ENCODE data around the gene TBCE. TPM values are rescaled to one million over a fixed set of nuclear protein-coding genes. Genes with fewer than 3 reads are reported as not detected.

Gene TBCE
- total RNA-seq, 4 donors from 2014 or later, result 19.3 to 33.9 (median 26.8) TPM

DNA sequence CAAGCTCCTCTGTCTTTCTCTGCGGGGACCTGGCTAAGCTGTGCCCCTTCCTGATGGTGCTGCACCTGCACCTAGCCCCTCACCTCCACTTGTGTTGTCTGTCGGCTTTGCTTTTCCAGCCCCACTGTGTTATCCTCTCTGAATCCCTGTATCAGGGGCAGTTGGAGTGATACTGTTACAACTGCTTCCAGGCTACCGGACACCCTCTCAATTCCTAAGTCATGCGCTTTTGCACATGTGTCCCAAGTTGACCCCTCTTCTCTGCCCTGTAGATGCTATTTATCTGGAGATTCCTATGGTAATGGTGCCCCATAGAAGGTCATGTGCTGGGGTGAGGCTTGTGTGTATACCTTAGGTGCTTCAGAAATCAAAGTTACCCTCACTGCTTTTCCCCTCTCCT lies 58.9 kb downstream of the TBCE start:
- Histone ChIP-seq H3K4me3 (no peak overlapping the region), H3K4me1 (no peaks in the 10 kb centered on the region), H3K27ac (no peak overlapping the region), H3K27me3 (no peaks in the 10 kb centered on the region), H3K9me3 (no peaks in the 10 kb centered on the region), H3K36me3 (peaks cover 0 to 3% (median 0%) of the 10 kb centered on the region in 3 donors)
- WGBS, 2 donors, result 95 to 96% methylated on average over 4 of the region's 4 CpGs
- no peak for DNase-seq (ENCODE audit: low spot score in 2 of 2)
- no peak for TF ChIP-seq POLR2A (IDR thresholded peaks at IDR 0.05)
- TF ChIP-seq, protein P1, sequence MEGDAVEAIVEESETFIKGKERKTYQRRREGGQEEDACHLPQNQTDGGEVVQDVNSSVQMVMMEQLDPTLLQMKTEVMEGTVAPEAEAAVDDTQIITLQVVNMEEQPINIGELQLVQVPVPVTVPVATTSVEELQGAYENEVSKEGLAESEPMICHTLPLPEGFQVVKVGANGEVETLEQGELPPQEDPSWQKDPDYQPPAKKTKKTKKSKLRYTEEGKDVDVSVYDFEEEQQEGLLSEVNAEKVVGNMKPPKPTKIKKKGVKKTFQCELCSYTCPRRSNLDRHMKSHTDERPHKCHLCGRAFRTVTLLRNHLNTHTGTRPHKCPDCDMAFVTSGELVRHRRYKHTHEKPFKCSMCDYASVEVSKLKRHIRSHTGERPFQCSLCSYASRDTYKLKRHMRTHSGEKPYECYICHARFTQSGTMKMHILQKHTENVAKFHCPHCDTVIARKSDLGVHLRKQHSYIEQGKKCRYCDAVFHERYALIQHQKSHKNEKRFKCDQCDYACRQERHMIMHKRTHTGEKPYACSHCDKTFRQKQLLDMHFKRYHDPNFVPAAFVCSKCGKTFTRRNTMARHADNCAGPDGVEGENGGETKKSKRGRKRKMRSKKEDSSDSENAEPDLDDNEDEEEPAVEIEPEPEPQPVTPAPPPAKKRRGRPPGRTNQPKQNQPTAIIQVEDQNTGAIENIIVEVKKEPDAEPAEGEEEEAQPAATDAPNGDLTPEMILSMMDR (IDR thresholded peaks at IDR 0.05), result no peak
- no peak for TF ChIP-seq EP300 (IDR thresholded peaks at IDR 0.05)

DNA sequence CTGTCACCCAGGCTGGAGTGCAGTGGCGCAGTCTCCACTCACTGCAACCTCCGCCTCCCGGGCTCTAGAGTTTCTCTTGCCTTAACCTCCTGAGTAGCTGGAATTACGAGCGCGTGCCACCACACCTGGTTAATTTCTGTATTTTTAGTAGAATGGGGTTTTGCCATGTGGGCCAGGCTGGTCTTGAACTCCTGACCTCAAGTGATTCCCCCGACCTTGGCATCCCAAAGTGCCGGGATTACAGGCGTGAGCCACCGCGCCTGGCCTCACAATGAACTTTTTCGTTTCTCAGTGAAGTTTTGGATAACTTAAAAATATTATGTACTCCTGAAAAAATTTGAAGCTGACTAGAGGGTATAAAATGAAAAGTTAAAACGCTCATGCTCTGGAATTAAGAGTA lies 59.5 kb downstream of the TBCE start:
- Histone ChIP-seq H3K27ac (no peak overlapping the region), H3K36me3 (peaks cover 0 to 3% (median 0%) of the 10 kb centered on the region in 3 donors), H3K4me1 (no peaks in the 10 kb centered on the region), H3K27me3 (no peaks in the 10 kb centered on the region), H3K9me3 (no peaks in the 10 kb centered on the region), H3K4me3 (no peak overlapping the region)
- DNase-seq (ENCODE audit: low spot score in 2 of 2), result no peak
- TF ChIP-seq EP300 (IDR thresholded peaks at IDR 0.05), result no peak
- no peak for TF ChIP-seq POLR2A (IDR thresholded peaks at IDR 0.05)
- TF ChIP-seq, protein P1 (IDR thresholded peaks at IDR 0.05), result no peak
- WGBS, 2 donors, result 90 to 91% methylated on average over 13 of the region's 13 CpGs

DNA sequence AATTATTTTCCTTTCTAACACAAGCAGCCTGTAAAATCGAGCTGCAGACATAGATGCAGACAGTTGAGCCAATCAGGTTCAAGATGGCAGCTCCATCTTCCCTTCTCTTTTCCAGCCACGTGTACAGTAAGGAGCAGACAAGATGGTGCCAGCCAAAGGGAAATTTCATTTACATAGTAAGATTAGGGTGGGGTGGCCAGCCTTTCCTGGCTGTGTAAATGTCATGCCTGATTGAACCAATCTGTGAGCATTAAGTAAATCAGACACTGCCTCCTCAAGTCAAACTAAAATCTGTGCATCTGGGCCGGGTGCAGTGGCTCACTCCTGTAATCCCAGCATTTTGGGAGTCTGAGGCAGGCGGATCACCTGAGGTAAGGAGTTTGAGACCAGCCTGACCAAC lies 60.2 kb downstream of the TBCE start:
- H3K4me3 ChIP-seq, result no peak overlapping the region
- no peaks in the 10 kb centered on the region for H3K9me3 ChIP-seq
- TF ChIP-seq, protein P1 (IDR thresholded peaks at IDR 0.05), result no peak
- TF ChIP-seq EP300 (IDR thresholded peaks at IDR 0.05) (no peak), POLR2A (IDR thresholded peaks at IDR 0.05) (no peak)
- H3K27ac ChIP-seq, result no peak overlapping the region
- H3K4me1 ChIP-seq, result no peaks in the 10 kb centered on the region
- H3K36me3 ChIP-seq, result peaks cover 0 to 10% (median 0%) of the 10 kb centered on the region in 3 donors
- DNase-seq (ENCODE audit: low spot score in 2 of 2), result no peak
- WGBS, 2 donors, result 86% methylated on average over 4 of the region's 4 CpGs
- no peaks in the 10 kb centered on the region for H3K27me3 ChIP-seq

DNA sequence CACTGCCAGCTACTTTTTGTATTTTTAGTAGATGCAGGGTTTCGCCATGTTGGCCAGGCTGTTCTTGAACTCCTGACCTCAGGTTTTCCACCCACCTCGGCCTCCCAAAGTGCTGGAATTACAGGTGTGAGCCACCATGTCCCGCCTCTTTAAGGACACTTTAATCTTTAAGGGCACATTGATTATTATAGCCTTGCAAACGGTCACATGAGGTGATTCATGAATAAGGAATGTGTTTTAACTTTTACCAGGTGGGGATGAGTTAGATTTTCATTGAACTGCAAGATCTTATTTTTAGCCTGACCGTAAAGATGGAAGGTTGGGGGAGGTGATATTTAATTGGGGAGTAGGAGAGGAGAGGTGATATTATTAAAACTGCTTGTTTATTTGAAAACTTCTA lies 61.9 kb downstream of the TBCE start:
- H3K36me3 ChIP-seq, result peaks cover 0 to 24% (median 0%) of the 10 kb centered on the region in 3 donors
- TF ChIP-seq, protein P1 (IDR thresholded peaks at IDR 0.05), result no peak
- TF ChIP-seq POLR2A (IDR thresholded peaks at IDR 0.05) (no peak), EP300 (IDR thresholded peaks at IDR 0.05) (no peak)
- H3K27ac ChIP-seq, result no peak overlapping the region
- DNase-seq (ENCODE audit: low spot score in 2 of 2), result no peak
- WGBS, 2 donors, result 87 to 88% methylated on average over 5 of the region's 5 CpGs
- no peaks in the 10 kb centered on the region for H3K9me3 ChIP-seq
- H3K4me3 ChIP-seq, result no peak overlapping the region
- no peaks in the 10 kb centered on the region for H3K27me3 ChIP-seq
- no peaks in the 10 kb centered on the region for H3K4me1 ChIP-seq

DNA sequence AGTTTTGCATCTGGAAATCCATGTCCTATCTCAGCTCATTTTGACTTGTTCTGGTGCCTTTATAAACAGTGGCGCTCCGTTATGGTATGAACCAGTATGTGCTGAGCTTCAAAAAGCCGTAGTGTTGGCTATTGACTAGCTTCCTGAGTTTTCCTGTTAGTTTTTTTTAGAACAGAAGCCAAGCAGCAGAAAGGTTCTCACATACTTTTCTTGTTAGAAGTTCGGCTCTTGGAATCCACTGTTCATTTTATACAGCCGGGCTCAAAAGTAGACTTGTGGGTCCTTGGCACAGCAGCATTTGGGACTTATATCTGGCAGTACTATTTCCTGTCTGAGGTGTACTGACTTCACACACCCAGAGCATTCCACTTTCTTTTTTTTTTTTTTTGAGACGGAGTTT lies 63.8 kb downstream of the TBCE start:
- H3K36me3 ChIP-seq, result peaks cover 0 to 40% (median 0%) of the 10 kb centered on the region in 3 donors
- no peaks in the 10 kb centered on the region for H3K4me1 ChIP-seq
- no peak for DNase-seq (ENCODE audit: low spot score in 2 of 2)
- 75 to 81% methylated on average over 6 of the region's 6 CpGs for WGBS, 2 donors
- H3K27ac ChIP-seq, result no peak overlapping the region
- no peaks in the 10 kb centered on the region for H3K27me3 ChIP-seq
- TF ChIP-seq, protein P1 (IDR thresholded peaks at IDR 0.05), result no peak
- TF ChIP-seq EP300 (IDR thresholded peaks at IDR 0.05), result no peak
- TF ChIP-seq POLR2A (IDR thresholded peaks at IDR 0.05), result no peak
- no peaks in the 10 kb centered on the region for H3K9me3 ChIP-seq
- H3K4me3 ChIP-seq, result no peak overlapping the region
